Right lung (tissue), 5 donors: Measurements from ENCODE around the gene WDR48. TPM values are rescaled to one million over a fixed set of nuclear protein-coding genes. Genes with fewer than 3 reads are reported as not detected.
"Not testable (repeated sequence)": the region's sequence is repeated elsewhere in the genome, so short reads cannot be mapped to it uniquely, and the experiment has no call there.

ENCODE experiments used
- DNase-seq, 2 donors: peaks; one replicate each; pipeline ENCODE4 v3.0.0-alpha.2; 2013
- polyA plus RNA-seq, 5 donors: library from polyadenylated mRNA; unstranded; fragments of 120-200 nt; gene quantifications; one replicate each; pipeline versions ENCODE4 v1.2.1 to v1.2.3, GENCODE V29; 2013; ENCODE audit warnings: inconsistent platforms in 1 of 5, low replicate concordance in 1 of 5; ENCODE audit not compliant: insufficient read length in 5 of 5, insufficient read depth in 1 of 5

The WDR48 gene
- polyA plus RNA-seq, 5 donors: 45.2 to 90.9 (median 84.8) TPM

- not testable (repeated sequence) for DNase-seq
Measured at GRCh38 chr3:39061228-39061627, 9.4 kb downstream of the WDR48 start.

- DNase-seq: no peak
Measured at GRCh38 chr3:39062180-39062579, 10.4 kb downstream of the WDR48 start.

GRCh38 chr3:39063143-39063542 lies 11.3 kb downstream of the WDR48 start:
- no peak for DNase-seq

GRCh38 chr3:39064646-39065045 lies 12.8 kb downstream of the WDR48 start:
- DNase-seq: no peak

- peak in 1 of 2 donors; percentile 5 for DNase-seq
Measured at GRCh38 chr3:39065197-39065596, 13.4 kb downstream of the WDR48 start.

GRCh38 chr3:39067286-39067685 lies 15.5 kb downstream of the WDR48 start:
- no peak for DNase-seq

GRCh38 chr3:39068556-39068955 lies 16.7 kb downstream of the WDR48 start:
- DNase-seq: no peak

GRCh38 chr3:39075910-39076309 lies 24.1 kb downstream of the WDR48 start:
- DNase-seq: no peak

- DNase-seq: no peak
Measured at GRCh38 chr3:39079530-39079929, 27.7 kb downstream of the WDR48 start.

- no peak for DNase-seq
Measured at GRCh38 chr3:39080026-39080425, 28.2 kb downstream of the WDR48 start.

- DNase-seq: no peak
Measured at GRCh38 chr3:39082666-39083313, 31.0 kb downstream of the WDR48 start.

- no peak for DNase-seq
Measured at GRCh38 chr3:39086144-39086543, 34.3 kb downstream of the WDR48 start.

- DNase-seq: no peak
Measured at GRCh38 chr3:39088456-39088855, 36.6 kb downstream of the WDR48 start.

GRCh38 chr3:39088889-39089288 lies 37.1 kb downstream of the WDR48 start:
- no peak for DNase-seq

GRCh38 chr3:39090922-39091321 lies 39.1 kb downstream of the WDR48 start:
- DNase-seq: no peak

- DNase-seq: no peak
Measured at GRCh38 chr3:39094851-39095677, 43.2 kb downstream of the WDR48 start.

GRCh38 chr3:39095778-39096177 lies 44.0 kb downstream of the WDR48 start:
- no peak for DNase-seq

- no peak for DNase-seq
Measured at GRCh38 chr3:39096775-39097174, 45.0 kb downstream of the WDR48 start.

- DNase-seq: no peak
Measured at GRCh38 chr3:39097716-39098472, 46.1 kb downstream of the WDR48 start.

GRCh38 chr3:39098473-39099000 lies 46.7 kb downstream of the WDR48 start:
- DNase-seq: no peak

GRCh38 chr3:39099242-39099641 lies 47.4 kb downstream of the WDR48 start:
- DNase-seq: no peak

- no peak for DNase-seq
Measured at GRCh38 chr3:39099738-39100499, 48.1 kb downstream of the WDR48 start.
